ENCODE data around the gene SPATA31D3.

GRCh38 chr9:81980568-81980967 lies 37.3 kb downstream of the SPATA31D3 start:
- no peak for TF ChIP-seq CTCF (IDR thresholded peaks at IDR 0.05)
- TF ChIP-seq EZH2 (IDR thresholded peaks at IDR 0.05; ENCODE audit: borderline replicate concordance, insufficient read depth, low read depth, low read length, poor library complexity, severe bottlenecking): no peak

Measured in B cell (primary cell).